ENCODE data around the gene AMFR.
"Not testable (repeated sequence)": the region's sequence is repeated elsewhere in the genome, so short reads cannot be mapped to it uniquely, and the experiment has no call there.

The AMFR gene

DNA sequence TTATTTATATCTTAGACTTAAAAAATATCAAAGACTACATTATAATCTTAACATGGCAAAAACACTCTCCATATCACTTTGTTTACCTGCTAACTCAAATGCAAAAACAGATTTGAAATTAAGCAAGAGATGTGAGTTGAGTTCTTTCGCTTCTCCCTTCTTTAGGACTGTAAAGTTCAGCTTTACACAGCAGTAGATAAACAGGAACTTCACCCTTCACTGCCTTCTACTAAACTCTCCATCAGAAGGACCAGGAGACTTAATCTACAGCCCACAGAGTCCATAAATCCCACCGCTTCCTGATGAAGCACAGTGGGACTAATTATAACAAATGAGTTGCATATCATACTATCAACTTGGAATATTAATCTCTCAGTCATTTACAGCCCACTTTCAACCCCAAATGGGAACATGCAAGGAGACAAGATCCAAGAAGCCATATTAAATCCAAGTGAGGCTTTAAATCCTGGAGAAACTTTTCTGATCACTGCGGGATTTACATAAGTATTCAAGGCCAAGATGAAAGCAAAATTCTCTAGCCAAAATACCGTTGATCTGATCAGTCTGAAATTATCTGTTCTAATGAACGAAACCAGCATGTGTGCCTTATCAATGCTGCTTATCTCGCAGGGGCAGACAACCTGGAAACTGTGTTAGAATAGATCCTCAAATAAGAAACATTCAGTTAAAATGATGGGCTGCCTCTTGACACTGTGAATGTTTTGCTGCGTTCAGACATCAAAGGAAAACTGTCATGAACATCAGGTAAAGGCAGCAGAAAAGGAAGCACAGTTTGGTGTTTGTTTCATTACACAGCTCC, 1.6 kb downstream of the AMFR start:
- DNase-seq: no peak

DNA sequence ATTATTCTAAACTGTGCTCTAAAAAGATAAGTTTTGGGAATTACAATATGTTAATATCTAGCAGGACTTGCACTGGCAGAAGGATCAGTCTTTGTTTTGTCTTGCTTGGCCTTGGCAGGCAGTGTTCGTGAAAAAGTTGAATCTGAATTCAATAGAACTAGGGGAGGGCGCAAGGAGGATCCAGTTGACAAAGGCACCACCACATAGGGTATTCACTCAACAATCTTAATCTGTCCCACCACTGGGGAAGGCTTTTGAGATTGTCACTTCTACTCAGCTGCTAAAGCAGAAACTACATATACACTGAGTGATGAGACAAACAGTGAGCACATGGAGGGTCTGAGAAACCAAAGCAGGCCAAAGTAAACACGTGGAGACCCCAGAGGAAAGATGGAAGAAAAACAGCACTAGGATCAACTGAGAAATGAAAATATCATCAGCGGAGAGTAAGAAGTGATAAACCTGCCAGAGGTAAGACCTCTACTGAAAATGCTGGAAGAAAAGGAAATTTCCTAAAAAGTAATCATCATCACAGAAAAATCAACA, 2.4 kb downstream of the AMFR start:
- no peak for DNase-seq

DNA sequence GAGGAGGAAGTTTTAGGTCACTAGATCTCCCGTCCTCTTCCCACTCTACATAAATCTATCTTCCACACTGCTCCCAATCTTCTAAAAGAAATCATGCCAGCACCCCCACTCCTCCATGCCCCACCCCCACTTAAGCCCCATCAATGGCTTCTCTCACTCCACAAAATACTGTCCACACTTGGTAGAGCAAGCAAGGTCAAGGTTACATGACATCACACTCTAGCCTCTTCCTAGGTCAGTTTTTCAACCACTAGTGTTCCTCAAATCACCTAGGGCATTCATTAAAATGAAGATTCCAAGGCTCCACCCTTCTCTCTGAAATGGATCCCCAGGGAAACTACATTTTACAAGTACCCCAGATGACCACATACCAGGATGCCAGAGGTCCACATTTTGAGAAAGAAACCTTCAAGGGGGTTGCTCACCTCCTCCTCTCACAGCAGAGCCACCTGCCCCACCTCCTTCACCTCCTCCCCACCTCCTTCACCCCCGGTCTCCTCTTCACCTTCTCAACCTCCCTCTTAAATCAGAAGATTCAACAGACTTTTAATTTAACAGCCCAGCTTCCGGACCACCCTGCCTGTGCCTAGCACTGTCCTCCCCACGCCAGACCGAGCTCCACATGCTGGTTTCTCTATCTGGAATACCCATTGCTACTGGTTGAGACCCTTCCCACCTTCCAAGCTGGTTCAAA, 3.2 kb downstream of the AMFR start:
- DNase-seq: no peak

DNA sequence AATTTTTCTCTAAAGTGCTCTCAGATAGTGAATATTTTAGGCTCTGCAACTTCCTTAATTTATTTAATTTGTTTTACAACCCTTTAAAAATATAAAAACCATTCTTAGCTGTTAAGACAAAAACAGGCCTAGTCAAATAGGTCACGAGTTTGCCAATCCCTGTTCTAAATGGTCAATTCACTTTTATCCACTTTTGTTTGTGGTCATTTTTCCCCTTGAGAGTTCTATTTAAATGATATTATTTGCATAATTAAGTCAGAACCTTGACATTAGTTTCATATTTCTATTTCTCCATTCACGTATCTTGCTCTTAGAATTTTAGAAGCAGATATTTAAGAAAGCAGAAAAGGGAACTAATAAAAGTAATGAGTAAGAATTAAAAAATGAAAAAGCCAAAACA, 4.0 kb downstream of the AMFR start:
- DNase-seq: no peak

DNA sequence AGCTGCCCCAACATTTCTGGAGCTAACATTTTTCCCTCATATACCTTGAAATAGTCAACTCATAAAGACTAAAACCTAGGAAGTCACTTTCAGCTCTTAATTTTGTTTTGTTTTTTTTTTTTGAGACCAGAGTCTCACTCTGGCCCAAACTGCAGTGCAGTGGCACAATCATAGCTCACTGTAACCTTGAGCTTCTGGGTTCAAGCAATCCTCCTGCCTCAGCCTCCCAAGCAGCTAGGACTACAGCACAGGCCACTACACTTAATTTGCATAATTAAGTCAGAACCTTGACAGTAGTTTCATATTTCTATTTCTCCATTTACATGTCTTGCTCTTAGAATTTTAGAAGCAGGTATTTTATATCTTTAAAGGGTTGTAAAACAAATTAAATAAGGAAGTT, 4.7 kb downstream of the AMFR start:
- no peak for DNase-seq

DNA sequence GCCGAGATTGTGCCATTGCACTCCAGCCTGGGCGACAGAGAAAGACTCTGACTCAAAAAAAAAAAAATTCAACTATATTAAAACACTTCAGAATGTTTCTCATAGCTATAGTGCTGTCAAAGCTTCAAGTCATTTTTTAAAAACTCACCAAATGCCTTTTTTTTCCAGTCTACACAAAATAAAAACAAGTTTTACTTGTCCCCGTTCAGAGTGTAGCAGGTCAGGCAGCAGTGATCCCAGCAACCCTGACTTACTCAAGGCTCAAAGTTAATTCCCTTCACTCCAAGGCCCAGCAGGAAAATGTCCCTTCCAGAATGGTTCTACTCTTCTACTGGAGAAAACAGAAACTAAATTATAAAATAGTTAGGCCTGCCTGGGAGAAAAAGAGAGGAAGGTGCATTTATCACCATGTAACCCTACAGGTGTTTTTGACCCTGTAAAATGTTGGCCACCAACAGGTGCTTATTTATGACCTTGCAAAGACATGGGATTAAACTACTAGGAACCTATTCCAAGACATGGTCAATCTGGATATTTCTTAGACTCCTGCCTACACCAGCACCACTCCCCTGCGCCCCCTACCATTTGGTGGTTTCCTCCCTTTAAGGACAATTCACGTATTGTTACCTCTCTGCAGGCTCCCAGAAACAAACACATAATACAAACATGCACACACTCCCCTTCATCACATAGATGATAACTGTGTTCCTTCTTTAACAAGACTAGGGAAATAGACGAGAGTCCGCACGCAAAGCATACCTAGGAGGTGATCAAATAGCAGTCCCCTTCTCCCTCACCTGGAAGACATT, 5.4 kb downstream of the AMFR start:
- DNase-seq: no peak

DNA sequence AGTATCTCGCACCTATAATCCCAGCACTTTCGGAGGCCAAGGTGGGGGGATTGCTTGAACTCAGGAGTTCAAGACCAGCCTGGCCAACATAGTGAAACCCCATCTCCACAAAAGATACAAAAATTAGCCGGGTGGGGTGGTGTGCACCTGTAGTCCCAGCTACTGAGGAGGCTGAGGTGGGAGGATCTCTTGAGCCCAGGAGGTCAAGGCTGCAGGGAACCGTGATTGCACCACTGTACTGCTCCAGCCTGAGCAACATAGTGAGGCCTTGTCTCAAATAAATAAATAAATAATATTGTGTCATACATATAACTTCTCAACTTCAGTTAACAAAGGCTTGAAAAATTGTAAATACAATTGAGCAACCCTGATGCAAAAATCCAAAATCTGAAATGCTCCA, 8.2 kb downstream of the AMFR start:
- no peak for DNase-seq

DNA sequence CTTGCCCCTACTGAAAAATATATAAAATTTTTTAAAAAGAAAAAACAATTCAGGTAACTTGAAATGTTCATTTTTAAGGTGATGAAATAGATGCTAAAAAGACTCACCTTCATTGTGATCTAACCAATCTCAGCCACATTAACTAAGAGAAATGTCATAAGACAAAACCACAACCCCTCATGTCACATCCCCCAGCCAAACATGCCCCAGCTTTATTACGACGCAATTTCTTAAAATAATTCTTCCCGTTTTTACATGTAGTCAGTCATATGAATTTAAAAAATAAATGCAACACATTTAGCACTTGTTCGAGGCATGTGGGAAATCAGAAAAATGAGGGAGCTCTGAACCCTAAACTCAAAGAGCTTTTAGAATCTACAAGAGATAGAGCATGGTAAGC, 9.5 kb downstream of the AMFR start:
- no peak for DNase-seq

DNA sequence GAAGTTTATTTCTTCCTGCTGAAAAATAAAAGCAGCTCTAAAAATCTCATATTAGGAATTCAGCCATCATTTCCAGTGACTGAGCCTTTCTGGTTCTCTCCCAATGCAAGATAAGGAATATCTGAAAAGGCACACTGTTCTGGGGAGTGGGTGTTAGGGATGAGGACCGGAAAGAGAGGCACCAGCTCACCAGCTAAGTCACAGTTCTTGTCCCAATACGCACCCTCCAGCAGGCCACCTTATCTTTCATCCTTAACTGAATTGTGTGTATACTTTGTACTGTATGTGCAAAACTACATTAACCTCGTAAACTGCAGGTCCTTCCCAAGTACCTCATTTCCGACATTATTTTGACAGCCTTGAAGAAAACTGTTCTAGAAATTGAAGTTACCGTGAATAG, 11.0 kb downstream of the AMFR start:
- DNase-seq: no peak

DNA sequence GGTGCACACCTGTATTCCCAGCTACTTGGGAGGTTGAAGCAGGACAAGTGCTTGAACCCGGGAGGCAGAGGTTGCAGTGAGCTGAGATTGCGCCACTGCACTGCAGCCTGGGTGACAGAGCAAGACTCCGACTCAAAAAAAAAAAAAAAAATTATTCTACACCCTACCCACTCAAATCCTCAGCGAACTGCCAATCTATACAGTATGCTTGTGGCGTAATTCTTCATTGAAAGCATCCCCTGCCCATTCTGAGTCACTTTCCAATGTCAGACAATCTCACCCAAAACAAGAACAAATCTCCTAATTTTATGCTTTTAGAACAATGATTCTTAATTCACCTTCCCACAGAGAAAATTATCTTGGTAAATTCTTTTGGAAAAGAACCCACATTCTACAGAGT, 12.0 kb downstream of the AMFR start:
- DNase-seq: no peak

DNA sequence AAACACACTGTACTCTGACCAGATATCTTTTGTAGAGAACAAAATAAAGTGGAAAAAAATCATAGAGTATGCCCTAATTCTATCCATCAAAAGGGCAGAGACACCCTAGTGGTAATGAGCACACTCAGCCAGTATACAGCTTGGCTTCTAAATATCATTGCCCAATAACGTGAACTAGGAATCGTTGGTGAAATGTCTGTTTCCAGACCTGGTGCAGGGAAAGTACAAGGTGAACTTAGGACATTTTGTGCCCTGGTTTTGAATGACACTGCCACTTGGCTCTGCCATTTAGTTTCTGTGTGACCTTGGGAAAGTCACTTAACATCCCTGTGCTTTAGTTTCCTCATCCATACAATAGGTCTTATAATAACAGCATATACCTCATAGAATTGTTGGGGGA, 13.7 kb downstream of the AMFR start:
- DNase-seq: no peak

DNA sequence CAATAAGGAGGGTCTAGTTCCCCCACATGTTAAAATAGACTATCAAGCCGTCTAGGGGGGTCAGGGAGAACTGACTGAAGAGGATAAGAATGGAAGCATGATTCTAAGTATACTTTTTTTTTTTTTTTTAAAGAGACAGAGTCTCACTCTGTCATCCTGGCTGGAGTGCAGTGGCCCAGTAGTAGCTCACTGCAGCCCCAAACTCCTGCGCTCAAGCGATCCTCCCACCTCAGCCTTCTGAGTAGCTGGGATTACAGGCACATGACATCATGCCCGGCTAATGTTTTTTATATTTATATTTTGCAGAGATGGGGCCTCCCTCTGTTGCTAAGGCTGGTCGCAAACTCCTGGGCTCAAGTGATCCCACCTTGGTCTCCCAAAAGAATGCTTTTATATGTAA, 14.2 kb downstream of the AMFR start:
- no peak for DNase-seq

DNA sequence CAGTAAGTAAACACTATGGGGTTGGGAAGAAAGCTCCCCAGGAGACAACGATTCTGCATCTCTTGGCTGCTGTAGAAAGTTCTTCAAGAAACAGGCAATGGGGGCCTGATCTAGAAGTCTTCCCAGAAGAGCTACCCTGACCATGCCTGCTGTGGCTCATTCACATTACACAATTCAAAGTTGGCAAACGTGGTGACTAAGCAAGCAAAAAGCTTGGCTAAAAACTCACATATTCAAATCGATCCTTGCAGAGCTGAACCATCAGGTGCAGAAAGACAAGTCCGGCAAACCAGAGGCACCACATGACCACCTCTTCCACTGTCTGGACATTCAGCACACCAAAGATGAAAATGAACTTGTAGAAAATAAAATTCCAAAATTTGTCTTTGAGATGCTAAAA, 16.1 kb downstream of the AMFR start:
- DNase-seq: no peak

DNA sequence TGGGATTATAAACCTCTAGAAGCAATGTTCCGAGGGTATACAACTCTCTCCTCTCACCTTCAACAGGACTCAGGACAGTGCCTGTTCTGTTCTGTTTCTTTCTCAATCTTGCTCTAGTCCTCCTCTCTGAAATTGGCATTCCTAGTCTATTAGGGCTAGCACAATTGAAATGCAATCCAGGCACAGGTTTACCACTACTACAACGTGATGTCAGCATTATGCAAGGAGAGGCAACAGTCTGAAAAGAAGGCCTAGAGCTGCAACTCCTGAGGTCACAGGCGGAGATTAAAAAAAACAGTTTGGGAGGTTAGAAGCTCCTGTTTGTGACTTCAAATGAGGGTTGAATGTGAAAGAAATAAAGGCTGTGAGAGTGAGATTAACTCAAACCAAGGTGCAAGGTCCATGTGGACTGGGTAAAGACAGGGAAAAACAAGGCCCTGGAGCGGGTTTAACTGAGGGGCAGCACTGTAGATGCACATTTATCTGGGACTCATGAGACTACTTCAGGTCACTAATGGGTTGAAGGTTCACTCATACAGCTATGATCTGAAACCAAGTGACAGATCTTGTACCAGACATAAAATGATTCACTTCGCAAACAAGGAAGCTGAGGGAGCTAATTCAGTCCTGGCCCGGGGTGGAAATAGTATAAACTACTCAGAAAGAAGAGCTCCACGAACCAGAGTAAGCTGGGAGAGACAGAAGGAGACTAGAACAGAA, 16.8 kb downstream of the AMFR start:
- DNase-seq: no peak

DNA sequence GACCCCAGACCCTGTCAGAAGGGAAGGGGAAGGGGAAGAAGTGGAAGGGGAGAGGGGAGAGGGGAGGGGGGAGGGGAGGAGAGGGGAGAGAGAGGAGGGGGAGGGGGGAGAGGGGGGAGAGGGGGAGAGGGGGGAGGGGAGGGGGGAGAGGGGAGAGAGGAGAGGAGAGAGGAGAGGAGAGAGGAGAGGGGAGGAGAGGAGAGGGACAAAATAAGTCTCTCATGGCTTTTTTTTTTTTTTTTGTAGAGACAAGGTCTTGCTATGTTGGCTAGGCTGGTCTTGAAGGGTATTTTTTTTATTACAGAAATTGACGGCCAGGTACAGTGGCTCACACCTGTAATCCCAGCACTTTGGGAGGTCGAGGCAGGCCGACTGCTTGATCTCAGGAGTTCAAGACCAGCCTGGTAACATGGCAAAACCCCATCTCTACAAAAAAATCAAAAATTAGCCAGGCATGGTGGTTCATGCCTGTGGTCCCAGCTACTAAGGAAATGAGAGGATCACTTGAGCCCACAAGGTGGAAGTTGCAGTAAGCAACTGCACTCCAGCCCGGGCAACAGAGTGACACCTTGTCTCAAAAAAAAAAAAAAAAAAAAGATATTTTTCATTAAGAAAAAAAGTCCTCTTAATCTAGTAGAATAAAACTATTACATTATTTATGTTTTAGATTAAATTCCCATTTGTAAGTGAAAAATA, 19.2 kb downstream of the AMFR start:
- DNase-seq: no peak

DNA sequence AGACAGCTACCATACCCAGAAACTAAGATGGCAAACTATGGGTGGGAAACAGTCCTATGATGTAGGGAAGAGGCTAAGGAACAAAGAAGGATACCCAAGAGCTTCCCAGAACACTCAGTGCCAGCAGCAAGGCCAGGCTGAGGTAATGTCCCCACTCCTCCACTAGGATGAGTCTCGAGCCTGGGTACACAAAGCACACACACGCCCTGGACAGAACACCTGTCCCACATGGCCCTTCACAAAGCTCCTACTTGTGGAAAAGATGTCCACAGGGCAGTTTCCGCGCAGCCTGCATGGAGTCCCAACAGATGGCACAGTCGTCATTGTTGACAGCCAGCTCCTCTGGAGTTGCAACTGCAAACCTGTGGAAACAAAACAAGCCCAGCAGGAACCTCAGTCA, 23.9 kb downstream of the AMFR start:
- DNase-seq: no peak

DNA sequence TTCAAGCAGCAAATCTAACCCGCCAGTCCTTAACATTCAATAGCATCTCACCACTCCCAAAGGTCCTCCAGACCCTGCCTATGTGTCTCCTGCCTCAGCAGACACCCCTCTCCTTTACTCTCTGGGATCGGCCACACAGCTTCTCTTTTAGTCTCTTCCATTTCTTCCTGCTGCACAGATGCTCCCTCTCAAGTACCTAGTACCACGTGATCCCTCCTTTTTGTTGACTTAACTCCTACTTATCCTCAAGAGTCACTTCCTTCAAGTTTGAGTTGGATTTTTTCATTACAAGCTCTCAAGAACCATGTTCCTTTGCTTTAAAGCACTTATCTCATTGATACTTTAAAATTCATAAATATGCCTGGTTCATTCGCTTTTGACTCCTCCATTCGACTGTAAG, 24.9 kb downstream of the AMFR start:
- no peak for DNase-seq

DNA sequence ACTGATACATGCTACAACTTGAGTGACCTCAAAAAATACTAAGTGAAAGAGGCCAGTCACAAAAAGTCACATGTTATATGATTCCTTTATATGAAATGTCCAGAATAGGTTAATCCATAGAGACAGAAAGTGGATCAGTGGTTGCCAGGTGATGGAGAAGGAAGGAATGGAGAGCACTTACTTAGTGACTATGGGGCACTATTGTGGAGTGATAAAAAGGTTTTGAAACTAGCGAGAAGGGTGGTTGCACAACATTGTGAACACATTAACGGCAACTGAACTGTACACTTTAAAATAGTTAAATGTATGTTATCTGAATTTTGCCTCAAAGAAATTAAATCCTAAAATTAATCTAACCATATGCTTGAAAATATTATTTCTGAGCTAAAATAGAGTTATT, 25.9 kb downstream of the AMFR start:
- DNase-seq: no peak

DNA sequence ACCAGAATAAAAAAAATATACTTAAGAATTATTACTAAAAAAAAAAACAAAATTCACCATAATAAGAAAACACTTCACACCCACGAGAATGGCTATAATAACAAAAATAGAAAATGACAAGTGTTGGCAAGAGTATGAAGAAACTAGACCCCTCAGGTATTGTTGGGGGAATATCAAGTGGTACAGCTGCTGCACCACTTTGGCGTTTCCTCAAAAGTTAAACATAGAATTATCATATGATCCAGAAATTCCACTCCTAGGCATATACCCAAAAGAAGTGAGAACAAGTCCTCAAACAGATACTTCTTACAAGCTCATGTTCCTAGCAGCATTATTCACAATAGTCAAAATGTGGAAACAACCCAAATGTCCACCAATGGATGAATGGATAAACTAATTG, 26.3 kb downstream of the AMFR start:
- no peak for DNase-seq

DNA sequence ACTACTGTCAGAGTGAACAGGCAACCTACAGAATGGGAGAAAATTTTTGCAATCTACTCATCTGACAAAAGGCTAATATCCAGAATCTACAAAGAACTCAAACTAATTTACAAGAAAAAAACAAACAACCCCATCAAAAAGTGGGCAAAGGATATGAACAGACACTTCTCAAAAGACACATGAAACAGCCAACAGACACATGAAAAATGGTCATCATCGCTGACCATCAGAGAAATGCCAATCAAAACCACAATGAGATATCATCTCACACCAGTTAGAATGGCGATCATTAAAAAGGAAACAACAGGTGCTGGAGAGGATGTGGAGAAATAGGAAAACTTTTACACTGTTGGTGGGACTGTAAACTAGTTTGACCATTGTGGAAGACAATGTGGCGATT, 28.6 kb downstream of the AMFR start:
- not testable (repeated sequence) for DNase-seq

DNA sequence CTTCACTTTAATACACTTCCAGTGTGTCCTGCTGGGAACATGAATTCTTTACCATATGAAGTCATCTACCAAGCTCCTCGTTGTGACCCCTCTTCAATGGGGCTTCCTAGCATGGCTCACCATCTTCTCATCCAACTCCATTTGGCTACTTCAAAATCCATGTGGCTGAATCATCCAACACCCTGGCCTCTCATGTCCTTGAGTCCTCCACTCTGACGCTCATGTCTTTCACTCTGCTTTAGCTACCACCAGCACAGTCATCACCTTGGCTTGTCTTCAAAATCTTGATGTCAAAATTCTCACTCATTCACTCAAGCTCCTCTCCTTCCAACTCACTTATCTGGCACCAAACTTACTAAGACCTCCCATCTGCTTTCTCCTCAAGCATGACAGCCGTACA, 35.8 kb downstream of the AMFR start:
- no peak for DNase-seq

DNA sequence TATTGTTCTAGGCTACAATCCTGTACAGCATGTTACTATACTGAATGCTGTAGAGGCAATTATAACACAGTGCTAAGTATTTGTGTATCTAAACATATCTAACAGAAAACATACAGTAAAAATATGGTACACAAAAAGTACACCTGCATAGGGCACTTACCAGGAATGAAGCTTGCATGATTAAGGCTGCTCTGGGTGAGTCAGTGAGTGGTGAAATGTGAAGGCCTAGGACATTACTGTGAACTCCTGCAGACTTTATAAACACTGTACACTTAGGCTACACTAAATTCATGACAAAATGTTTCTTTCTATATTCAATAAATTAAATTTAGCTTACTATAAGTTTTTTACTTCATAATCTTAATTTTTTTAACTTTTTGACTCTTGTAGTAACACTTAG, 37.1 kb downstream of the AMFR start:
- no peak for DNase-seq
